Natural killer cell (primary cell): ENCODE measurements around the gene C1orf198. TPM values are rescaled to one million over a fixed set of nuclear protein-coding genes. Genes with fewer than 3 reads are reported as not detected.

Experiments used
- ATAC-seq, 3 donors: fragments of 150-1000 bp in 2 of 3; fragments of 200-7000 bp in 1 of 3; cut with Tn5 transposase; 1 replicate in 1 of 3; 2 replicates in 2 of 3; pipeline ENCODE4 v1.10.0; 2021; ENCODE audit warnings: mild to moderate bottlenecking in 2 of 3, moderate library complexity in 2 of 3
- DNase-seq, 2 donors: peaks; one replicate each; pipeline versions ENCODE4 v3.0.0 to v3.0.0-alpha.2; 2013 to 2021; ENCODE audit warnings: mixed read lengths in 1 of 2
- H3K27ac ChIP-seq: one replicate; pipeline ENCODE4 v1.5.1; 2013; ENCODE audit warnings: mild to moderate bottlenecking, low read length
- H3K27me3 ChIP-seq: one replicate; pipeline ENCODE4 v1.6.1; 2013; ENCODE audit warnings: low read length; ENCODE audit not compliant: control insufficient read depth, insufficient read depth
- H3K36me3 ChIP-seq: one replicate; pipeline ENCODE4 v1.6.1; 2013; ENCODE audit warnings: low read length; ENCODE audit not compliant: control insufficient read depth, insufficient read depth
- H3K4me1 ChIP-seq: one replicate; pipeline ENCODE4 v1.6.1; 2013; ENCODE audit warnings: low read length; ENCODE audit not compliant: control insufficient read depth, insufficient read depth
- H3K4me3 ChIP-seq: one replicate; pipeline ENCODE4 v1.5.1; 2013; ENCODE audit warnings: low read length
- H3K9me3 ChIP-seq: one replicate; pipeline ENCODE4 v1.6.1; 2013; ENCODE audit warnings: low read length; ENCODE audit not compliant: control insufficient read depth, insufficient read depth
- H3K27ac Mint-ChIP-seq, 2 donors: one replicate each; pipeline ENCODE4 v1.8.0; 2022; ENCODE audit warnings: mild to moderate bottlenecking in 2 of 2, mixed read lengths in 2 of 2, moderate library complexity in 1 of 2
- H3K27me3 Mint-ChIP-seq, 2 donors: one replicate each; pipeline ENCODE4 v1.8.0; 2022; ENCODE audit warnings: low read depth in 2 of 2, mixed read lengths in 2 of 2
- H3K36me3 Mint-ChIP-seq: one replicate; pipeline ENCODE4 v1.8.0; 2022; ENCODE audit warnings: mixed read lengths
- H3K4me1 Mint-ChIP-seq, 2 donors: one replicate each; pipeline ENCODE4 v1.8.0; 2022; ENCODE audit warnings: mixed read lengths in 2 of 2
- H3K4me3 Mint-ChIP-seq: one replicate; pipeline ENCODE4 v1.8.0; 2022; ENCODE audit warnings: mild to moderate bottlenecking, moderate library complexity, mixed read lengths
- H3K9me3 Mint-ChIP-seq, 2 donors: one replicate each; pipeline ENCODE4 v1.8.0; 2022; ENCODE audit warnings: mixed read lengths in 2 of 2
- WGBS: methylation state at CpG from one replicate; pipeline ENCODE4 v1.1.7; 2013; ENCODE audit warnings: missing lambda C conversion rate; ENCODE audit not compliant: insufficient coverage; 5-methylcytosine and 5-hydroxymethylcytosine counted together
- intact Hi-C: fragments of 100-400 bp; cut with micrococcal nuclease; formaldehyde crosslinking; loops from one replicate; pipeline ENCODE4 v1.14.2; 2022
- total RNA-seq, 4 donors: library from RNA; stranded (reverse); fragments of 120-200 nt in 1 of 4; gene quantifications; one replicate each; pipeline versions ENCODE4 v1.2.3 to v1.2.4, GENCODE V29; 2013 to 2022
- TF ChIP-seq, protein P1 (sequence below): fragments of 200-600 bp; IDR thresholded peaks from one replicate; pipeline ENCODE4 v1.8.0; 2022; ENCODE audit warnings: antibody characterized with exemption

C1orf198 gene
- total RNA-seq, 3 donors from 2014 or later (not counting 1 experiment from before 2014, with no cell fraction given): 2.4 to 3.2 (median 3.1) TPM

- no peaks in the 10 kb centered on the region for H3K9me3 ChIP-seq
- no peak overlapping the region for H3K4me3 Mint-ChIP-seq
- no peaks in the 10 kb centered on the region for H3K27me3 ChIP-seq
- H3K36me3 ChIP-seq: peaks cover 71% of the 10 kb centered on the region
- TF ChIP-seq, protein P1, sequence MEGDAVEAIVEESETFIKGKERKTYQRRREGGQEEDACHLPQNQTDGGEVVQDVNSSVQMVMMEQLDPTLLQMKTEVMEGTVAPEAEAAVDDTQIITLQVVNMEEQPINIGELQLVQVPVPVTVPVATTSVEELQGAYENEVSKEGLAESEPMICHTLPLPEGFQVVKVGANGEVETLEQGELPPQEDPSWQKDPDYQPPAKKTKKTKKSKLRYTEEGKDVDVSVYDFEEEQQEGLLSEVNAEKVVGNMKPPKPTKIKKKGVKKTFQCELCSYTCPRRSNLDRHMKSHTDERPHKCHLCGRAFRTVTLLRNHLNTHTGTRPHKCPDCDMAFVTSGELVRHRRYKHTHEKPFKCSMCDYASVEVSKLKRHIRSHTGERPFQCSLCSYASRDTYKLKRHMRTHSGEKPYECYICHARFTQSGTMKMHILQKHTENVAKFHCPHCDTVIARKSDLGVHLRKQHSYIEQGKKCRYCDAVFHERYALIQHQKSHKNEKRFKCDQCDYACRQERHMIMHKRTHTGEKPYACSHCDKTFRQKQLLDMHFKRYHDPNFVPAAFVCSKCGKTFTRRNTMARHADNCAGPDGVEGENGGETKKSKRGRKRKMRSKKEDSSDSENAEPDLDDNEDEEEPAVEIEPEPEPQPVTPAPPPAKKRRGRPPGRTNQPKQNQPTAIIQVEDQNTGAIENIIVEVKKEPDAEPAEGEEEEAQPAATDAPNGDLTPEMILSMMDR: no peak
- intact Hi-C loops: no loop called here
- peaks cover 3% of the 10 kb centered on the region for H3K4me1 ChIP-seq
- H3K27ac ChIP-seq: no peak overlapping the region
- no peak overlapping the region for H3K4me3 ChIP-seq
- DNase-seq: no peak
- ATAC-seq: no peak
- peaks cover 41% of the 10 kb centered on the region for H3K36me3 Mint-ChIP-seq
- WGBS: 97% methylated on average over 3 of the region's 4 CpGs
- no peak overlapping the region for H3K27ac Mint-ChIP-seq
- peaks cover 8 to 9% of the 10 kb centered on the region in 2 donors for H3K4me1 Mint-ChIP-seq
- no peaks in the 10 kb centered on the region for H3K9me3 Mint-ChIP-seq
- H3K27me3 Mint-ChIP-seq: no peaks in the 10 kb centered on the region
Measured at GRCh38 chr1:230907472-230908205, 39.3 kb upstream of the C1orf198 start.

DNA sequence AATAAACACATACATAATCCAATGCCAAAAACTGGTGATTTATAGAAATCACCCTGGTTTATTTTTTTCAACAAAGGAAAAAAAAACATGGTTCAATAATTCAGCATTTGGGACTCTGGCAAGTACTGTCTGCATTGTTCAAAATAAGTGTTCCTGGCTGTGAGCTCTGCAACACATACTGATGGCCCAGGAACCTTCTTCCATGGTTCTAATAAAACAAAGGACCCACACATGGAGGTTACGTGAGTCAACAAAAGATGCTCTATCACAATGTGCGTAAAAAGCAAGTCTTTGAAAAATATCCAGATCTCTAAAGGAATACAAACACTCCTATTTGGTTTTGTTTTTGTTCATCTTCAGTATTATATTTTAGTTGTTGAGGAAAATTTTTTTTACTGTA lies 37.9 kb upstream of the C1orf198 start:
- Histone ChIP-seq H3K27ac (no peak overlapping the region), H3K4me1 (peaks cover 3% of the 10 kb centered on the region), H3K36me3 (peaks cover 63% of the 10 kb centered on the region), H3K4me3 (no peak overlapping the region), H3K27me3 (no peaks in the 10 kb centered on the region), H3K9me3 (no peaks in the 10 kb centered on the region)
- TF ChIP-seq, protein P1: no peak
- H3K36me3 Mint-ChIP-seq: peaks cover 30% of the 10 kb centered on the region
- whole genome bisulfite sequencing: 100% methylated on average over 1 of the region's 2 CpGs
- no peaks in the 10 kb centered on the region for H3K9me3 Mint-ChIP-seq
- H3K27me3 Mint-ChIP-seq: no peaks in the 10 kb centered on the region
- H3K4me3 Mint-ChIP-seq: no peak overlapping the region
- intact Hi-C loops: no loop called here
- peaks cover 8 to 9% of the 10 kb centered on the region in 2 donors for H3K4me1 Mint-ChIP-seq
- ATAC-seq: no peak
- DNase-seq: no peak
- H3K27ac Mint-ChIP-seq: peak overlapping the region; percentile 36 to 41

DNA sequence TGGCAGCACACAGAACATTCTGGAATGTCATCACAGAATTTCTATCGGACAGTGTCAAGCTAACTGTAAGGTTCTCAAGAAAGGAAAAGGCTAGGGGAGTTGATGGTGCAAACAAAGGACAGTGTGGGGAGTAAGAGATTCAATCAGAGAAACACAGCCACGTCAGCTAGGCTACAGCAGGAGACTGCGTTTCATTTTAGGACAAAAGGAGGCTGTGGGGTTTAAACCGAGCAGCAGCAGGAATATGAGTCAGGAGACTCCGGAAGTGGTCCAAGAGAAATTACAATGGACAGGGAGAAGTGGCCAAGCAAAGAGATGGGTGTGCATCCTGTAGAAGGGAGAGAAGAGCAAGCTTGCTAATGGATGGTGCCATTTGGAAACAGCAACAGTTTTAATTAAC lies 37.4 kb upstream of the C1orf198 start:
- DNase-seq: no peak
- Histone ChIP-seq H3K27me3 (no peaks in the 10 kb centered on the region), H3K36me3 (peaks cover 61% of the 10 kb centered on the region), H3K9me3 (no peaks in the 10 kb centered on the region), H3K27ac (no peak overlapping the region), H3K4me3 (no peak overlapping the region), H3K4me1 (peaks cover 3% of the 10 kb centered on the region)
- intact Hi-C loops: no loop called here
- Mint-ChIP-seq H3K9me3 (no peaks in the 10 kb centered on the region), H3K4me3 (no peak overlapping the region), H3K4me1 (peaks cover 8 to 9% of the 10 kb centered on the region in 2 donors), H3K36me3 (peaks cover 30% of the 10 kb centered on the region), H3K27me3 (no peaks in the 10 kb centered on the region), H3K27ac (peak overlapping the region in 1 of 2 donors; percentile 41)
- TF ChIP-seq, protein P1: no peak
- 96% methylated on average over 5 of the region's 5 CpGs for WGBS
- ATAC-seq: no peak
